HG03558 (cell line): ENCODE data around the gene TMEM43.
"Not testable (repeated sequence)": the region's sequence is repeated elsewhere in the genome, so short reads cannot be mapped to it uniquely, and the experiment has no call there.

Experiments
- ATAC-seq: cut with Tn5 transposase; IDR thresholded peaks from one replicate; pipeline ENCODE4 v1.9.1; 2021; ENCODE audit warnings: moderate number of reproducible peaks; ENCODE audit not compliant: unreplicated experiment; ENCODE audit errors: extremely low read depth

The TMEM43 gene

GRCh38 chr3:14124615-14125192 lies at the start of gene TMEM43, which contains the start of gene CHCHD4:
TMEM43 (plus strand) TSS chr3:14125052; CDS start chr3:14125194, 142 bp downstream.
CHCHD4 (minus strand) TSS chr3:14124870; CDS start chr3:14124676, 194 bp downstream.
- peak; percentile 85 for ATAC-seq

- not testable (repeated sequence) for ATAC-seq
These were observed 49.6 kb upstream of the TMEM43 start for GRCh38 chr3:14075233-14075632.

- no peak for ATAC-seq
These were observed 47.5 kb upstream of the TMEM43 start for GRCh38 chr3:14077310-14077709.

GRCh38 chr3:14082108-14082657 lies 42.7 kb upstream of the TMEM43 start:
- no peak for ATAC-seq

- ATAC-seq = not testable (repeated sequence)
These were observed 37.4 kb upstream of the TMEM43 start for GRCh38 chr3:14087461-14087860.

GRCh38 chr3:14091959-14092358 lies 32.9 kb upstream of the TMEM43 start:
- ATAC-seq = not testable (repeated sequence)

GRCh38 chr3:14092464-14092863 lies 32.4 kb upstream of the TMEM43 start:
- no peak for ATAC-seq

- ATAC-seq = no peak
These were observed 31.0 kb upstream of the TMEM43 start for GRCh38 chr3:14093831-14094230.

GRCh38 chr3:14096742-14097141 lies 28.1 kb upstream of the TMEM43 start:
- no peak for ATAC-seq

GRCh38 chr3:14097616-14098391 lies 27.0 kb upstream of the TMEM43 start:
- ATAC-seq = no peak

GRCh38 chr3:14109821-14110220 lies 15.0 kb upstream of the TMEM43 start:
- not testable (repeated sequence) for ATAC-seq

- ATAC-seq = no peak
These were observed 14.2 kb upstream of the TMEM43 start for GRCh38 chr3:14110699-14111098.

GRCh38 chr3:14113965-14114635 lies 10.8 kb upstream of the TMEM43 start:
- no peak for ATAC-seq

- no peak for ATAC-seq
These were observed 7.1 kb upstream of the TMEM43 start for GRCh38 chr3:14117468-14118399.

GRCh38 chr3:14118400-14119381 lies 6.2 kb upstream of the TMEM43 start:
- no peak for ATAC-seq

GRCh38 chr3:14119651-14120050 lies 5.2 kb upstream of the TMEM43 start:
- no peak for ATAC-seq

GRCh38 chr3:14120111-14120920 lies 4.5 kb upstream of the TMEM43 start:
- no peak for ATAC-seq

- ATAC-seq = not testable (repeated sequence)
These were observed 3.9 kb upstream of the TMEM43 start for GRCh38 chr3:14120921-14121448.
